Uterus (tissue), 4 donors: ENCODE results near the gene B3GALNT2. TPM values are rescaled to one million over a fixed set of nuclear protein-coding genes. Genes with fewer than 3 reads are reported as not detected.

Experiments used
- DNase-seq, 2 donors: peaks; one replicate each; pipeline ENCODE4 v3.0.0-alpha.2; 2019 to 2020
- H3K27ac ChIP-seq, 2 donors: fragments of 200-600 bp; sonication (generic); 1 replicate in 1 of 2; 2 replicates in 1 of 2; pipeline ENCODE4 v1.5.1; 2016 to 2018
- H3K27me3 ChIP-seq, 2 donors: fragments of 200-600 bp; sonication (generic); one replicate each; pipeline ENCODE4 v1.5.1; 2018 to 2019; ENCODE audit warnings: control low read depth in 1 of 2
- H3K36me3 ChIP-seq, 2 donors: fragments of 200-600 bp; sonication (generic); one replicate each; pipeline ENCODE4 v1.5.1; 2019; ENCODE audit warnings: control low read depth in 1 of 2
- H3K4me1 ChIP-seq, 2 donors: fragments of 200-600 bp; sonication (generic); one replicate each; pipeline ENCODE4 v1.5.1; 2018 to 2019; ENCODE audit warnings: control low read depth in 1 of 2
- H3K4me3 ChIP-seq, 2 donors: fragments of 200-600 bp; sonication (generic); 1 replicate in 1 of 2; 2 replicates in 1 of 2; pipeline ENCODE4 v1.5.1; 2018 to 2019; ENCODE audit warnings: mild to moderate bottlenecking in 1 of 2
- H3K9me3 ChIP-seq, 2 donors: fragments of 200-600 bp; sonication (generic); one replicate each; pipeline ENCODE4 v1.5.1; 2019; ENCODE audit warnings: control low read depth in 1 of 2
- POLR2A ChIP-seq, 2 donors: fragments of 450-650 bp; IDR thresholded peaks; one replicate each; pipeline ENCODE4 v1.6.1; 2016; ENCODE audit warnings: antibody characterized with exemption in 2 of 2, mild to moderate bottlenecking in 1 of 2, moderate library complexity in 1 of 2
- intact Hi-C: fragments of 100-400 bp; cut with DNase I; formaldehyde crosslinking; loops from one replicate; pipeline ENCODE4 v1.15.1; 2023; ENCODE audit warnings: low total_unique reads
- total RNA-seq, 4 donors: library from RNA; depleted of rRNA in 3 of 4; stranded (reverse); fragments of >200 nt in 3 of 4; gene quantifications; one replicate each; pipeline versions ENCODE4 v1.1.0 to v1.2.4, GENCODE V29; 2014 to 2023
- TF ChIP-seq, protein P1 (sequence below), 4 experiments: fragments of 200-600 bp in 2 of 4; fragments of 450-650 bp in 2 of 4; sonication (generic) in 2 of 4; IDR thresholded peaks; one replicate each; pipeline ENCODE4 v1.5.1; 2016 to 2019; ENCODE audit warnings: antibody characterized with exemption in 4 of 4, mild to moderate bottlenecking in 2 of 4, moderate library complexity in 1 of 4
- donor health status: DM: yes; HTN: yes; CAD: no.

The B3GALNT2 gene
- total RNA-seq, 4 donors from 2014 or later: 4.4 to 55.4 (median 38.6) TPM

DNA sequence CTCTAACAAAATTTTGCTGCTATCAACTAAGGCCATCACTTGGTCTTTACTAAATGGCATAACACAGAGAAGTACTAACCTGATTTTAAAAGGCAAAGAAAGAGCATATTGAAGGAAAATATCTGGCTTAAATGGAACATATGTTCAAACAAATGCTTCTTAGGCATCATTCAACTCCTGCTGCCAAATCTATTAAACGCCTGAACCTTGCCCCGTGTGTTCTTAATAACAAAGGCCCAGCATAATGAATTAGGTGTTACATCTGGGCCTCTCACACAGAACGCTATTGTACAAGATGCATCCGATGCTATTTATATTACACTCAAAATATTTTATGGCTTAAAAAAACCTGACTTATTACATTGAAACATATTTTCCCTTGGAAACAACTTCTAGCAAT is 48.4 kb downstream of the B3GALNT2 start:
- intact Hi-C loops: no loop called here
- H3K4me3 ChIP-seq: no peak overlapping the region
- H3K36me3 ChIP-seq: no peaks in the 10 kb centered on the region
- H3K4me1 ChIP-seq: no peaks in the 10 kb centered on the region
- no peak for DNase-seq
- H3K9me3 ChIP-seq: no peaks in the 10 kb centered on the region
- no peak for TF ChIP-seq POLR2A (IDR thresholded peaks at IDR 0.05)
- TF ChIP-seq, protein P1, sequence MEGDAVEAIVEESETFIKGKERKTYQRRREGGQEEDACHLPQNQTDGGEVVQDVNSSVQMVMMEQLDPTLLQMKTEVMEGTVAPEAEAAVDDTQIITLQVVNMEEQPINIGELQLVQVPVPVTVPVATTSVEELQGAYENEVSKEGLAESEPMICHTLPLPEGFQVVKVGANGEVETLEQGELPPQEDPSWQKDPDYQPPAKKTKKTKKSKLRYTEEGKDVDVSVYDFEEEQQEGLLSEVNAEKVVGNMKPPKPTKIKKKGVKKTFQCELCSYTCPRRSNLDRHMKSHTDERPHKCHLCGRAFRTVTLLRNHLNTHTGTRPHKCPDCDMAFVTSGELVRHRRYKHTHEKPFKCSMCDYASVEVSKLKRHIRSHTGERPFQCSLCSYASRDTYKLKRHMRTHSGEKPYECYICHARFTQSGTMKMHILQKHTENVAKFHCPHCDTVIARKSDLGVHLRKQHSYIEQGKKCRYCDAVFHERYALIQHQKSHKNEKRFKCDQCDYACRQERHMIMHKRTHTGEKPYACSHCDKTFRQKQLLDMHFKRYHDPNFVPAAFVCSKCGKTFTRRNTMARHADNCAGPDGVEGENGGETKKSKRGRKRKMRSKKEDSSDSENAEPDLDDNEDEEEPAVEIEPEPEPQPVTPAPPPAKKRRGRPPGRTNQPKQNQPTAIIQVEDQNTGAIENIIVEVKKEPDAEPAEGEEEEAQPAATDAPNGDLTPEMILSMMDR (IDR thresholded peaks at IDR 0.05): no peak
- H3K27ac ChIP-seq: no peak overlapping the region
- H3K27me3 ChIP-seq: no peaks in the 10 kb centered on the region

DNA sequence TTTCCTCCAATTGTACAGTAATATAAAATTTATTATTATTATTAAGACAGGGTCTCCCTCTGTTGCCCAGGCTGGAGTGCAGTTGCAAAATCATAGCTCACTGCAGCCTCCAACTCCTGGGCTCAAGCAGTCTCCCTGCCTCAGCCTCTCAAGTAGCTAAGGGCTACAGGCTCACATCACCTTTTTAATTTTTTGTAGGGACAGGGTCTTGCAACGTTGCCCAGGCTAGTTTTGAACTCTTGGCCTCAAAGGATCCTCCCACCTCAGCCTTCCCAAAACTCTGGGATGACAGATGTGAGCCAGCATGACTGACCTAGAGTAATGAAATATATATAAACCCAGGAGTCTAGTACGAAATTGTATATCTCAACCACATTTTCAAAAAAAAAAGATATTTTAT is 49.2 kb downstream of the B3GALNT2 start:
- TF ChIP-seq, protein P1 (IDR thresholded peaks at IDR 0.05): no peak
- TF ChIP-seq POLR2A (IDR thresholded peaks at IDR 0.05): no peak
- H3K27me3 ChIP-seq: no peaks in the 10 kb centered on the region
- DNase-seq: no peak

DNA sequence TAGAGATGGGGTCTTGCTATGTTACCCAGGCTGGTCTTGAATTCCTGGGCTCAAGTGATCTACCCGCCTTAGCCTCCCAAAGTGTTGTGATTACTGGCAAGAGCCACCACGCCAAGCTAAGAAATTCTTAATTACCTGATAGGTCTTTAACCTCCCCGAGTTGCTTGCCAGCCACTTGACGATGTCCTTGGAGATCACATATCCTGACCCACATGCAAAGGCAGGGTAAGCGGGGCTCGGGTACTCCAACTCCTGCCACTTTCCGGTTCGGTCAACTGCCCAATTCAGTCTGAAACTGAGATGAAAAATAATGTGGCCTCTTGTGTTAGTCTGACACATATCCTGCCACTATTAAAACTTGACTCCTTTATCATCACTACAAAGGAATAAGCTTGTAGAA is 50.2 kb downstream of the B3GALNT2 start:
- no peaks in the 10 kb centered on the region for H3K9me3 ChIP-seq
- no peak overlapping the region for H3K27ac ChIP-seq
- intact Hi-C loops: no loop called here
- TF ChIP-seq POLR2A (IDR thresholded peaks at IDR 0.05): no peak
- TF ChIP-seq, protein P1 (IDR thresholded peaks at IDR 0.05): no peak
- no peaks in the 10 kb centered on the region for H3K27me3 ChIP-seq
- DNase-seq: no peak
- no peaks in the 10 kb centered on the region for H3K4me1 ChIP-seq
- H3K36me3 ChIP-seq: no peaks in the 10 kb centered on the region
- no peak overlapping the region for H3K4me3 ChIP-seq

More for the DNA sequence above, 49.2 kb downstream of the B3GALNT2 start:
- Histone ChIP-seq H3K27ac (no peak overlapping the region), H3K36me3 (no peaks in the 10 kb centered on the region), H3K4me1 (no peaks in the 10 kb centered on the region), H3K9me3 (no peaks in the 10 kb centered on the region), H3K4me3 (no peak overlapping the region)
- intact Hi-C loops: no loop called here

DNA sequence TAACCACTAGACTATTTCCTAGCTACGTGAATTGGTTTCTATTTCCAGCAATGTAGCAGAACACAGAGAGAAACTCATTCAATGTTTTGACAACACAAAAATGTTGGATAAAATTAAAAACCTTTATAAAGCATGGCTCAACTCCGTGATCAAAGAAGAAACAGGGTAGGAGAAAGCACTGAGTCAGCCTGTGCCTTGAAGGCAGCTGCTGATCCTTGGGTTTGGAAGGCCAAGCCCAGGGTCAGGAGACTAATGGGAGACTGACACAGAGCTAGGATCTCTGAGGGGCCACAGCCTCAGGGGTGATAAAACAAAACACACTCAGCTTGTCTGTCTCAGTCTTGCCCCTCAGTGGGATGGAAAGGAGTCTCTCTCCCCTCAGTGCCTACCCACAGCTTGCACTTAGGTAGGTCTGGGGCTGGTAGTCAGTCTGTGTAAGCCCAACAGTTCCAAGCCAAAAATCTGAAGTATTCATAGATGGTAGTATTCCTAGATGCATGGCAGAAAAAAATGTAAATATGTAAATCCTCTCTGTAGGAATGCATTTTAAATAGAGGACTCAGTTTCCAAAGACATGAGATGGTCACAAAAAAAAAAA is 53.3 kb downstream of the B3GALNT2 start:
- no peaks in the 10 kb centered on the region for H3K36me3 ChIP-seq
- H3K27ac ChIP-seq: no peak overlapping the region

DNA sequence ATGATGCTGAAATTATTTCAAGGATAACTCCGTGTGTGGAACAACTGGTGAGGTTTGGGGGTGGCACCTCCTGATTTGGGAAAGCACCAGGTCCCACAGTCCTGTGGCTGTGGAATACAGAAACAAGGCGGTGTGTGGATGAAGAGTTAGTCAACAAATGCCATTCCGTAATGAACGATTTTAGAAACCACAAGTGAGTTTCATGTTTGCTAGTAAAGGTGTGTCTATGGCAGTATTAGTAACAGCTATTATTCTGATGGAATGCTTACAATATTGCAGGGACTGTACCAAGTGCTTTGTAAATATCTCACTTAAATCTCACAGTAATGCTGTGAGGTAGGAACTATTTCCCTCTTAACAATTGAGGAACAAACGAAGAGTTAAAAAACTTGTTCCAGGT is 53.8 kb downstream of the B3GALNT2 start:
- H3K4me3 ChIP-seq: no peak overlapping the region
- intact Hi-C loops: no loop called here
- DNase-seq: no peak
- no peak overlapping the region for H3K27ac ChIP-seq
- H3K4me1 ChIP-seq: no peaks in the 10 kb centered on the region
- H3K36me3 ChIP-seq: no peaks in the 10 kb centered on the region
- H3K27me3 ChIP-seq: no peaks in the 10 kb centered on the region
- TF ChIP-seq, protein P1 (IDR thresholded peaks at IDR 0.05): no peak
- H3K9me3 ChIP-seq: no peaks in the 10 kb centered on the region

More for the DNA sequence above, 53.3 kb downstream of the B3GALNT2 start:
- Histone ChIP-seq H3K4me3 (no peak overlapping the region), H3K27me3 (no peaks in the 10 kb centered on the region), H3K9me3 (no peaks in the 10 kb centered on the region), H3K4me1 (no peaks in the 10 kb centered on the region)
- no peak for TF ChIP-seq POLR2A (IDR thresholded peaks at IDR 0.05)
- TF ChIP-seq, protein P1 (IDR thresholded peaks at IDR 0.05): no peak
- intact Hi-C loops: no loop called here
- DNase-seq: no peak
